NB4 (cell line): ENCODE results near the gene ELK3.
A peak's percentile ranks its signal among the peaks of the same experiment; 100 is the strongest.

Experiments used
- DNase-seq: peaks from one replicate; pipeline ENCODE4 v3.0.0; 2010; ENCODE audit warnings: low read depth
- H3K4me3 ChIP-seq: one replicate; pipeline ENCODE4 v1.5.1; 2011; ENCODE audit warnings: mild to moderate bottlenecking, low read depth, low read length, moderate library complexity
- MYC ChIP-seq: IDR thresholded peaks from 2 replicates; pipeline ENCODE4 v1.6.1; 2011; ENCODE audit warnings: low read depth, low read length
- POLR2A ChIP-seq: IDR thresholded peaks from 2 replicates; pipeline ENCODE4 v1.6.1; 2011; ENCODE audit warnings: mild to moderate bottlenecking; ENCODE audit not compliant: insufficient read length; ENCODE audit errors: extremely low read depth
- TF ChIP-seq, protein P1 (sequence below): IDR thresholded peaks from one replicate; pipeline ENCODE4 v1.5.1; 2012; ENCODE audit warnings: low read depth, low read length
- TF ChIP-seq, protein P2 (sequence below): IDR thresholded peaks from 2 replicates; pipeline ENCODE4 v1.6.1; 2011; ENCODE audit warnings: low read depth, low read length

Gene ELK3

DNA sequence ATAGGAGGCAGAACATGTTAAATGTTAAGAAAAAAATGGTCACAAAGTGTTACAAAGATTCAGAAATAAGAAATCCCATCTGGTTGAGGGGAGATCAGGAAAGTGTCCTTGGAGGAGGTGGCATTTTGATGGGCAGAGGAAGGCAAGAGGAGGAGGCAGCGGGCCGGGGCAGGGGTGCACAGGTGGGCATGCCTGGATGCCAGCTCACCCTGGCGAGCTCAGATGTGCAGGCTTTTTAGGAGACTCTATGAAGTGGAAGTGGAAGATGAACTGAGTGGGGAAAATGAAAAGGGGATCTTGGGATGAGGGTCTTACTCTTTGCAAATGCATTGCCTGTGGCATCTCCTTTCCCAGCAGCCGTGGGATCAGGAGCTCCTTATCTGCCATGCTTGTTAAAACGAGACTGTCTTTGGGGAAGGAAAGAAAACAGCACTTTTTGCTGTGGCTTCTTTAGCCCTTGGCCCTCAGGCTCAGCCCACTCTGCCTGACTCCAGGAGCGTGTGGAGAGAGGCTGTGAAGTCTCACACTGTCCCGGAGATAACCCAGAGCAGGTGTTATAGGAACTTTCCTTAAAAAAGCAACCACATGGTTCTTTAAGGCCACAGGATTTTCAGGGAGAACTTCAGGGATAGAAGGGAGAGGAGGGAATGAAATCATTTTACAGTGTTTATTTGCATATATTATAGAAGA is 62.6 kb downstream of the ELK3 start:
- TF ChIP-seq MYC (no peak), POLR2A (no peak)
- TF ChIP-seq, protein P1, sequence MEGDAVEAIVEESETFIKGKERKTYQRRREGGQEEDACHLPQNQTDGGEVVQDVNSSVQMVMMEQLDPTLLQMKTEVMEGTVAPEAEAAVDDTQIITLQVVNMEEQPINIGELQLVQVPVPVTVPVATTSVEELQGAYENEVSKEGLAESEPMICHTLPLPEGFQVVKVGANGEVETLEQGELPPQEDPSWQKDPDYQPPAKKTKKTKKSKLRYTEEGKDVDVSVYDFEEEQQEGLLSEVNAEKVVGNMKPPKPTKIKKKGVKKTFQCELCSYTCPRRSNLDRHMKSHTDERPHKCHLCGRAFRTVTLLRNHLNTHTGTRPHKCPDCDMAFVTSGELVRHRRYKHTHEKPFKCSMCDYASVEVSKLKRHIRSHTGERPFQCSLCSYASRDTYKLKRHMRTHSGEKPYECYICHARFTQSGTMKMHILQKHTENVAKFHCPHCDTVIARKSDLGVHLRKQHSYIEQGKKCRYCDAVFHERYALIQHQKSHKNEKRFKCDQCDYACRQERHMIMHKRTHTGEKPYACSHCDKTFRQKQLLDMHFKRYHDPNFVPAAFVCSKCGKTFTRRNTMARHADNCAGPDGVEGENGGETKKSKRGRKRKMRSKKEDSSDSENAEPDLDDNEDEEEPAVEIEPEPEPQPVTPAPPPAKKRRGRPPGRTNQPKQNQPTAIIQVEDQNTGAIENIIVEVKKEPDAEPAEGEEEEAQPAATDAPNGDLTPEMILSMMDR: no peak
- TF ChIP-seq, protein P2, sequence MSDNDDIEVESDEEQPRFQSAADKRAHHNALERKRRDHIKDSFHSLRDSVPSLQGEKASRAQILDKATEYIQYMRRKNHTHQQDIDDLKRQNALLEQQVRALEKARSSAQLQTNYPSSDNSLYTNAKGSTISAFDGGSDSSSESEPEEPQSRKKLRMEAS: no peak
- no peak for DNase-seq
- H3K4me3 ChIP-seq: no peak overlapping the region

DNA sequence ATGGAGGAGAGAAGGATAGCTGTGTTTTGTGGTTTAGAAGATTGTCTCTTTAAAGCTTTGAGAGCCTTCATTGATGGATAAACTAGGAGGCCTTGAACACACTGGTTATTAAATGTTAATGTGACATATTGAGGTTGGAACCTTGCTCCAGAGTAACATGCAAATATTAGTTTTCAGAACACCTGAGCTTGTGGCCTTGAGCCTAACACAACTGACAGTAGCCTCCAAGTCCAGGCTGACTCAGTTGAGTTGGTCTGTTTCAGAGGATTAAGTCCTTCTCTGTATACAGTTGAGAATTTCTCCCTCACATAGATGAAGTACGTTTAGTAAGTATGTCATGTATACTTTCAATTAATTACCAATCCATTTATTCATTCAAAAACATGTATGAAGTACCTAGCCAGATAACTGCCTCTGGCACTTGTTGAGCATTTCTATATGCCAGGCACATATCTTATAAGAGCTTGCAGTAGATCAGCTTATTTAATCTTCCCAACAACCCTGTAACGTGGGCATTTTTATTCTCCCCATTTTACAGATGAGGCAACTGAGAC is 63.5 kb downstream of the ELK3 start:
- TF ChIP-seq, protein P1: no peak
- no peak for TF ChIP-seq MYC
- TF ChIP-seq, protein P2: no peak
- TF ChIP-seq POLR2A: no peak
- no peak overlapping the region for H3K4me3 ChIP-seq

DNA sequence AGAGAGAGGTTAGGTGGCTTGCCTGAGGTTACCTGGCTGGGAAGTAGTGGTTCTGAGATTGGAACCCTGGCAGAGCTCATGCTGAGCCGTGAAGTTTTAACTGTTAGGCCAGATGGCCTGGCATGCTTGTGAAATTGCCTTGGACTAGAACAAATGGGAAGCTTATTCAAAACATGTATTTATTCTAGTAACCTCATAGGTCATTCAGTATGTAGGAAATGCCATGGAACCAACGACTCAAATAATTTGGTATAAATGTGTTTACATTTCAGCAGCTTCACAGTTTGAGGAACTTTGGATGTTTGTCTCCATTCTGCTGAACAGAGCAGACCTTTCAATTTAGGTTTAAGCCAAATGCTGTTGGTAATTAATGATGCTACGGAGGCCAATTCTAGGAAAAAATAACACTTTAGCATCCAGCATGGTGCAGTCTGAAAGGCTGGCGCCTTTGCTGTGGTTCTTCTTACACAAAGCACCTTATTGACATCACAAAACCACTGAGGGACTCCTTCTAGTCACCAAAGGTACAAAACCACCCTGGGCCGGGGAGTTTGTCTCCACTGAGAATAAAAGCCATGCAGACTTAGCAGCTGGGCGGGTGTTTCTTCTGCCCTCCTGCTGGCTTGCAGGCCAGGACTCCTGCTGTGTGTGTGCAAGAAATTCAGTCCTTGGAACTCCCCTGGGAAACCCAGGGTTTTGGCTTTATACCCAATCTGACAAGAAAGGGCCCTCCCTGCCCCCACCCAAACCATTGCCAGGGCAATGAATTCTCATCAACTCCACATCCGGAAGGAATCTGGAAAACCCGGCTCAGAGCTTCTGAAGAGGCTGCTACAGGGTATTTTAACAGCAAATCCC is 64.2 kb downstream of the ELK3 start:
- TF ChIP-seq POLR2A: no peak
- TF ChIP-seq, protein P1: no peak
- TF ChIP-seq, protein P2: no peak
- TF ChIP-seq MYC: no peak
- peak; percentile 88 for DNase-seq
- H3K4me3 ChIP-seq: no peak overlapping the region

More for the DNA sequence above, 63.5 kb downstream of the ELK3 start:
- DNase-seq: no peak

DNA sequence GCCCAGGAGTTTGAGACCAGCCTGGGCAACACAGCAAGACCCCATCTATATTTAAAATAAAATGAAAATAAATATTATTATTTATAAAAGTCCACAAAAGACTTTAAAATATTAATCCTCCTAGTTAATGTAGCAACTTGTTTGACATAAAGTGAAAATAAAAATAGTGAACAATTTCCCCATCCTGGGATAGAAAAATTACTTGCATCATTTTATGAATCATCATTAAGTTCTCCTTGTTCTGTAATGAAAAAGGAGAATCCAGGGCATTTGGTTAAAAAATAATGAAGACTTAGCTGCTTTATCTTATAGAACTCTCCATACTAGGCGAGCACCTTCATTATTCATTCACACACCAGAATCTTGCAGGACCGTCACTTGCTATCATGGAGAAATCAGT is 66.1 kb downstream of the ELK3 start:
- DNase-seq: no peak
- H3K4me3 ChIP-seq: no peak overlapping the region
- no peak for TF ChIP-seq MYC
- TF ChIP-seq, protein P1: no peak
- TF ChIP-seq POLR2A: no peak
- TF ChIP-seq, protein P2: no peak

DNA sequence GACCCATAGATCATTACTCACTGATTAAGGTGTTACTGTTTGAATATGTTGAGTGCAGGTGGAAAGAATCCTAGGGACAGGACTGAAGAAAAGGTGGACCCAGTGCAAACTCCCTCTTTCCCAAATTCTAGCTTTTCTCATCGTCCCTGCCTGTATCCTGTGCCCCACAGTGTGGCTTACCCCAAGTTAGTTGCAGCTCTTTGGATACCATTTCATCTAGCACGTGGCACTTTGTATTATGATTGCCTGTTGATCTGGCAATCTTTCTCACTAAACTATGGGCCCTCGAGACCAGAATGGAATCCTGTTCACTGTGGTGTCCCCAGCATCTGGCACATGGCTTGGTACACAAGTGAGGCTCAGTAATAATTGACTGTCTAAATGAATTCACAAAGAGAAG is 66.5 kb downstream of the ELK3 start:
- H3K4me3 ChIP-seq: no peak overlapping the region
- TF ChIP-seq MYC: no peak
- TF ChIP-seq, protein P2: no peak
- TF ChIP-seq, protein P1: no peak
- TF ChIP-seq POLR2A: no peak
- DNase-seq: no peak
